K562 (cell line): ENCODE measurements around the gene GTF2H4. TPM values are rescaled to one million over a fixed set of nuclear protein-coding genes. Genes with fewer than 3 reads are reported as not detected.
A peak's percentile ranks its signal among the peaks of the same experiment; 100 is the strongest.

Experiments
- ATAC-seq: fragments of 200-7000 bp; cut with Tn5 transposase; 3 replicates; pipeline ENCODE4 v1.9.1; 2020; ENCODE audit warnings: moderate library complexity
- BruUV-seq: library from RNA; stranded (reverse); fragments of 400-500 nt; replicated peaks from 2 replicates; lab custom pipeline; 2021; lab: Mats Ljungman, UMichigan
- CTCF ChIA-PET: fragments of 300-600 bp; formaldehyde crosslinking; extraction: SDS; loops from one replicate; lab custom pipeline; 2021; ENCODE audit warnings: low intra/inter-chr PET ratio; lab: Yijun Ruan, JAX
- POLR2A ChIA-PET: fragments of 300-600, 350-650 bp; sonication (Branson Sonifier 250); formaldehyde crosslinking; extraction: SDS; loops from one replicate; lab custom pipeline; 2021; ENCODE audit warnings: antibody characterized with exemption, inconsistent platforms; lab: Yijun Ruan, JAX
- DNase-seq, 4 experiments: peaks; one replicate each; pipeline versions ENCODE4 v3.0.0 to v3.0.0-alpha.2; 2011 to 2018; ENCODE audit warnings: low spot score in 3 of 4, mixed read lengths in 3 of 4; ENCODE audit errors: extremely low read depth in 1 of 4
- FAIRE-seq: peaks from 2 replicates; lab custom pipeline; 2011; peaks lifted over from hg19 to GRCh38; lab: Jason Lieb, UNC
- H2AFZ ChIP-seq: 2 replicates; pipeline ENCODE4 v1.6.0; 2011; ENCODE audit warnings: low read depth, low read length, control low read depth, inconsistent platforms
- H3K27ac ChIP-seq: fragments of 200-600 bp; 3 replicates; pipeline ENCODE4 v1.8.0; 2011; ENCODE audit warnings: low read depth, mild to moderate bottlenecking, control low read depth, inconsistent platforms, low read length, moderate library complexity, mixed read lengths; ENCODE audit errors: extremely low read depth
- H3K27me3 ChIP-seq, 2 experiments: fragments of 300-600 bp in 1 of 2; 2 replicates in 1 of 2; 3 replicates in 1 of 2; pipeline versions ENCODE4 v1.6.0 to v1.8.0; 2011; ENCODE audit warnings: inconsistent platforms in 2 of 2, low read length in 2 of 2, mild to moderate bottlenecking in 1 of 2, mixed read lengths in 1 of 2, moderate library complexity in 1 of 2; ENCODE audit not compliant: control insufficient read depth in 2 of 2, insufficient read depth in 2 of 2
- H3K36me3 ChIP-seq: fragments of 300-600 bp; 3 replicates; pipeline ENCODE4 v1.8.0; 2011; ENCODE audit warnings: mild to moderate bottlenecking, low read length, inconsistent platforms; ENCODE audit not compliant: control insufficient read depth, insufficient read depth
- H3K4me1 ChIP-seq, 2 experiments: fragments of 200-600 bp in 1 of 2; replicated peaks in 1 of 2; 2 replicates in 1 of 2; 3 replicates in 1 of 2; pipeline versions ENCODE4 v1.5.1 to v1.8.0; 2011; ENCODE audit warnings: inconsistent platforms in 2 of 2, low read length in 2 of 2, mild to moderate bottlenecking in 1 of 2, mixed read lengths in 1 of 2, moderate library complexity in 1 of 2; ENCODE audit not compliant: control insufficient read depth in 2 of 2, insufficient read depth in 2 of 2
- H3K4me2 ChIP-seq: 2 replicates; pipeline ENCODE4 v1.6.1; 2011; ENCODE audit warnings: low read length, control low read depth, inconsistent platforms, mixed read lengths; ENCODE audit not compliant: insufficient read depth
- H3K4me3 ChIP-seq: fragments of 200-600 bp; sonication (generic), shearing (Covaris generic); 2 replicates; pipeline ENCODE4 v1.5.1; 2016; ENCODE audit warnings: control low read depth, inconsistent platforms
- H3K79me2 ChIP-seq: fragments of 200-600 bp; 3 replicates; pipeline ENCODE4 v1.8.0; 2011; ENCODE audit warnings: low read length, inconsistent platforms; ENCODE audit not compliant: control insufficient read depth, insufficient read depth
- H3K9ac ChIP-seq, 2 experiments: 2 replicates each; pipeline versions ENCODE4 v1.6.0 to v1.6.1; 2011; ENCODE audit warnings: low read depth in 2 of 2, low read length in 2 of 2, control low read depth in 1 of 2, inconsistent platforms in 1 of 2, mild to moderate bottlenecking in 1 of 2, mixed read lengths in 1 of 2; ENCODE audit not compliant: insufficient read depth in 1 of 2
- H3K9me1 ChIP-seq: one replicate; pipeline ENCODE4 v1.6.0; 2011; ENCODE audit warnings: inconsistent platforms, mild to moderate bottlenecking, low read length, moderate library complexity; ENCODE audit not compliant: control insufficient read depth, insufficient read depth
- H3K9me3 ChIP-seq: replicated peaks from 2 replicates; pipeline ENCODE4 v1.5.1; 2011; ENCODE audit warnings: low read depth, low read length, inconsistent platforms; ENCODE audit not compliant: control insufficient read depth, insufficient read depth
- H4K20me1 ChIP-seq: replicated peaks from 2 replicates; pipeline ENCODE4 v1.6.1; 2011; ENCODE audit warnings: low read length, inconsistent platforms, mixed read lengths; ENCODE audit not compliant: control insufficient read depth, insufficient read depth
- FOXM1 ChIP-seq, 2 experiments: fragments of 450-650 bp in 1 of 2; sonication (generic) in 1 of 2; formaldehyde crosslinking in 1 of 2; IDR thresholded peaks; 2 replicates each; pipeline versions ENCODE4 v1.6.1 to v1.9.0; 2017 to 2022; ENCODE audit warnings: low read depth in 2 of 2, mild to moderate bottlenecking in 2 of 2, missing genetic modification reagents in 1 of 2, moderate library complexity in 1 of 2
- KAT8 ChIP-seq: fragments of 450-650 bp; IDR thresholded peaks from 2 replicates; pipeline ENCODE4 v1.6.1; 2016; ENCODE audit warnings: low read depth, mild to moderate bottlenecking
- NFIC ChIP-seq: fragments of 450-650 bp; IDR thresholded peaks from 2 replicates; pipeline ENCODE4 v1.6.1; 2017; ENCODE audit warnings: mild to moderate bottlenecking, inconsistent platforms
- NFRKB ChIP-seq: fragments of 450-650 bp; IDR thresholded peaks from 2 replicates; pipeline ENCODE4 v1.6.1; 2016; ENCODE audit warnings: low read depth
- ZNF445 ChIP-seq: fragments of 250-450 bp; sonication (Bioruptor Pico); IDR thresholded peaks from 2 replicates; pipeline ENCODE4 v1.4.0; 2020; ENCODE audit warnings: low read depth, mild to moderate bottlenecking, moderate library complexity
- WGBS: fragments of 100-300 bp; shearing (Covaris generic); methylation state at CpG from one replicate; pipeline ENCODE4 v1.1.6; 2016; ENCODE audit warnings: low coverage, mixed read lengths; ENCODE audit not compliant: insufficient coverage; ENCODE audit errors: missing lambda C conversion rate; 5-methylcytosine and 5-hydroxymethylcytosine counted together
- in situ Hi-C: fragments of 300-500 bp; cut with MboI; formaldehyde crosslinking; loops from 4 replicates; pipeline ENCODE4 v1.15.0; 2018; ENCODE audit warnings: inconsistent platforms, mixed read lengths
- intact Hi-C: fragments of 100-400 bp; cut with micrococcal nuclease; formaldehyde crosslinking; loops from 2 replicates; pipeline ENCODE4 v1.14.2; 2022
- polyA plus RNA-seq, 8 experiments: library from polyadenylated mRNA; depleted of rRNA in 4 of 8; stranded (reverse) in 5 of 8; unstranded in 3 of 8; fragments of >200 nt; fragmentation: Nextera tagmentation in 2 of 8; fragmentation: Illumina TruSeq in 1 of 8; extraction: Ambion mirVana in 2 of 8; extraction: Trizol in 1 of 8; gene quantifications; 2 replicates each; pipeline versions ENCODE4 v1.2.1 to v1.2.3, GENCODE V29; 2011 to 2014; ENCODE audit warnings: inconsistent platforms in 1 of 8, missing spikeins in 1 of 8
- total RNA-seq, 7 experiments: library from RNA; depleted of rRNA in 6 of 7; stranded (reverse); fragments of >200 nt in 6 of 7; fragmentation: Illumina TruSeq in 2 of 7; extraction: Trizol in 2 of 7; gene quantifications; 2 replicates each; pipeline versions ENCODE4 v1.2.1 to v1.2.3, GENCODE V29; 2011 to 2021; ENCODE audit warnings: low replicate concordance in 1 of 7
- TF ChIP-seq, protein P1 (sequence below): fragments of 250-450 bp; sonication (Bioruptor Pico); IDR thresholded peaks from 2 replicates; pipeline ENCODE4 v1.4.0; 2020; ENCODE audit warnings: mild to moderate bottlenecking, moderate library complexity

The GTF2H4 gene
- total and polyA plus RNA-seq, 9 of the 15 experiments (the other 6 are each of a cell fraction or from before 2014, with no cell fraction given) = 3.6 to 86.1 (median 39.6) TPM

DNA sequence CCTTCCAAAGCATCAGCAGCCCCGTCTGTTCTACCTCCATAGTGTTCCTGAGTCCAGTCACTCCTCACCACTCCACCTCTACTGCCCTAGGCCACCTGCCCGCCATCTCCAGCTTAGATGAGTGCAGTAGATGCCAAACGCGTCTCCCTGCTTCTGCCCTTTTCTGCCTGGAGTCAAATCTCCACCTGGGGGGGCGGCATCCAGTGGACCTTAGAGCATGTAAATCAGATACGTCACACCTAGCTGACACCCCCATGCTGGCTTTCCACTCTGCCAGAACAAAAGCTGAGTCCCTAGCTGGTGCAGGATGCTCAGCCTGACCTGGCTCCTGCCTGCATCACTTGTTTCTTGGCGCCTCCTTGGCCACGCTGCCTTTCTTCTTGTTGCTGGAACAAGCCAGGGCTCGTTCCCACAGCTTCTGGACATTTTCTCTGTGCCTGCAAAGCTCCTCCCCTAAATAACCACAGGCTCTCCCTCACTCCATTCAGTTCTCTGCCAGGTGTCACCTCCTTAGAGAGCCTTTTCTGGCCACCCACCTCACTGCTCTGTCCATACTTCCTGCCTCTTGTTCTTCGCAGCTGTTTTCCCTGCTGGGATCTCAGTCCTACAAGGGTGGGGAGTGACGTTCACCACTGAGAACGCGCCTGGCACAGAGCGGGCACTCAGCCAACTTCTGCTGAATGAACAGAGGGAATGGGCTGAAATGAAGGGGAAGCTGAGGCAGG, 17.9 kb upstream of the GTF2H4 start:
- ATAC-seq = no peak
- H3K4me1 ChIP-seq = peaks cover 24 to 37% of the 10 kb centered on the region in 2 experiments
- POLR2A ChIA-PET = interaction anchor here (0.9 to 1.9 kb wide), 7 partner anchors 8 to 152 kb away, joined by 3 to 8 read pairs (median 4); partner anchors contain the start of gene GTF2H4
- TF ChIP-seq NFRKB (no peak), ZNF445 (CRISPR knock-in tag) (no peak), NFIC (peak; percentile 24; the same call in 1 of the 2 replicates), FOXM1 (IDR thresholded peaks at IDR 0.05; ENCODE audit: low read depth) (no peak), FOXM1 (CRISPR knock-in tag; IDR thresholded peaks at IDR 0.05; ENCODE audit: low read depth) (0 out of 2 replicates have a peak, but pooled peaks have one; percentile 9), KAT8 (no peak)
- TF ChIP-seq, protein P1, sequence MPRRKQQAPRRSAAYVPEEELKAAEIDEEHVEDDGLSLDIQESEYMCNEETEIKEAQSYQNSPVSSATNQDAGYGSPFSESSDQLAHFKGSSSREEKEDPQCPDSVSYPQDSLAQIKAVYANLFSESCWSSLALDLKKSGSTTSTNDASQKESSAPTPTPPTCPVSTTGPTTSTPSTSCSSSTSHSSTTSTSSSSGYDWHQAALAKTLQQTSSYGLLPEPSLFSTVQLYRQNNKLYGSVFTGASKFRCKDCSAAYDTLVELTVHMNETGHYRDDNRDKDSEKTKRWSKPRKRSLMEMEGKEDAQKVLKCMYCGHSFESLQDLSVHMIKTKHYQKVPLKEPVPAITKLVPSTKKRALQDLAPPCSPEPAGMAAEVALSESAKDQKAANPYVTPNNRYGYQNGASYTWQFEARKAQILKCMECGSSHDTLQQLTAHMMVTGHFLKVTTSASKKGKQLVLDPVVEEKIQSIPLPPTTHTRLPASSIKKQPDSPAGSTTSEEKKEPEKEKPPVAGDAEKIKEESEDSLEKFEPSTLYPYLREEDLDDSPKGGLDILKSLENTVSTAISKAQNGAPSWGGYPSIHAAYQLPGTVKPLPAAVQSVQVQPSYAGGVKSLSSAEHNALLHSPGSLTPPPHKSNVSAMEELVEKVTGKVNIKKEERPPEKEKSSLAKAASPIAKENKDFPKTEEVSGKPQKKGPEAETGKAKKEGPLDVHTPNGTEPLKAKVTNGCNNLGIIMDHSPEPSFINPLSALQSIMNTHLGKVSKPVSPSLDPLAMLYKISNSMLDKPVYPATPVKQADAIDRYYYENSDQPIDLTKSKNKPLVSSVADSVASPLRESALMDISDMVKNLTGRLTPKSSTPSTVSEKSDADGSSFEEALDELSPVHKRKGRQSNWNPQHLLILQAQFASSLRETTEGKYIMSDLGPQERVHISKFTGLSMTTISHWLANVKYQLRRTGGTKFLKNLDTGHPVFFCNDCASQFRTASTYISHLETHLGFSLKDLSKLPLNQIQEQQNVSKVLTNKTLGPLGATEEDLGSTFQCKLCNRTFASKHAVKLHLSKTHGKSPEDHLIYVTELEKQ (CRISPR knock-in tag) = no peak
- TF ChIP-seq, all 486 proteins: peak for 2
- H3K79me2 ChIP-seq = peaks cover 38% of the 10 kb centered on the region
- in situ Hi-C loops = no loop called here
- WGBS = 89% methylated on average over 14 of the region's 14 CpGs
- CTCF ChIA-PET = no interaction called here
- H3K36me3 ChIP-seq = peaks cover 60% of the 10 kb centered on the region
- no peaks in the 10 kb centered on the region for H3K9me3 ChIP-seq
- H3K4me2 ChIP-seq = no peak overlapping the region
- BruUV-seq = no TSS peak
- peaks cover 9% of the 10 kb centered on the region for H4K20me1 ChIP-seq
- H3K27me3 ChIP-seq = no peaks in the 10 kb centered on the region
- peak overlapping the region in 1 of 2 experiments; percentile 4; a peak in 1 of 4 replicates for H3K9ac ChIP-seq
- no peak overlapping the region for H3K4me3 ChIP-seq
- no peak overlapping the region for H3K27ac ChIP-seq
- H2AFZ ChIP-seq = no peak overlapping the region
- intact Hi-C loops = no loop called here
- DNase-seq (no peak), FAIRE-seq (no peak)
- peaks cover 3% of the 10 kb centered on the region for H3K9me1 ChIP-seq
